HepG2 (cell line): ENCODE results near the gene WBP1. TPM values are rescaled to one million over a fixed set of nuclear protein-coding genes. Genes with fewer than 3 reads are reported as not detected.
A peak's percentile ranks its signal among the peaks of the same experiment; 100 is the strongest.

Experiments
- ARNT ChIP-seq: fragments of 450-650 bp; IDR thresholded peaks from 2 replicates; pipeline ENCODE4 v1.6.1; 2017
- DPF2 ChIP-seq: sonication (generic); formaldehyde crosslinking; IDR thresholded peaks from 2 replicates; pipeline ENCODE4 v1.4.0; 2020; ENCODE audit warnings: mild to moderate bottlenecking, low read depth, missing genetic modification reagents, borderline replicate concordance
- ISX ChIP-seq: sonication (generic); formaldehyde crosslinking; conservative IDR thresholded peaks from 2 replicates; pipeline ENCODE4 v1.5.0; 2020; ENCODE audit warnings: missing genetic modification reagents
- MLLT10 ChIP-seq: sonication (generic); formaldehyde crosslinking; IDR thresholded peaks from 2 replicates; pipeline ENCODE4 v1.4.0; 2020; ENCODE audit warnings: missing genetic modification reagents
- RXRA ChIP-seq: sonication (generic); formaldehyde crosslinking; IDR thresholded peaks from 2 replicates; pipeline ENCODE4 v1.5.1; 2020; ENCODE audit warnings: missing genetic modification reagents
- TEF ChIP-seq: sonication (generic); formaldehyde crosslinking; IDR thresholded peaks from 2 replicates; pipeline ENCODE4 v1.5.0; 2020; ENCODE audit warnings: missing genetic modification reagents
- ZNF615 ChIP-seq: sonication (generic); formaldehyde crosslinking; IDR thresholded peaks from 2 replicates; pipeline ENCODE4 v1.5.0; 2020; ENCODE audit warnings: mild to moderate bottlenecking, missing genetic modification reagents, borderline replicate concordance
- polyA plus RNA-seq, 8 experiments: library from polyadenylated mRNA; depleted of rRNA in 3 of 8; stranded (reverse) in 7 of 8; unstranded in 1 of 8; fragments of >200 nt; fragmentation: Illumina TruSeq in 4 of 8; extraction: Trizol in 4 of 8; gene quantifications; 2 replicates each; pipeline versions ENCODE4 v1.2.1 to v1.2.3, GENCODE V29; 2011 to 2016; ENCODE audit warnings: low read depth in 4 of 8, missing spikeins in 1 of 8, mixed read lengths in 1 of 8; ENCODE audit not compliant: insufficient read depth in 1 of 8
- total RNA-seq, 5 experiments: library from RNA; depleted of rRNA; stranded (reverse); fragments of >200 nt; fragmentation: Illumina TruSeq; extraction: Trizol; gene quantifications; 2 replicates each; pipeline ENCODE4 v1.2.3, GENCODE V29; 2016; ENCODE audit warnings: low read depth in 1 of 5
- TF ChIP-seq, protein P1 (sequence below): sonication (generic); formaldehyde crosslinking; IDR thresholded peaks from 2 replicates; pipeline ENCODE4 v1.4.0; 2020; ENCODE audit warnings: missing genetic modification reagents
- TF ChIP-seq, protein P2 (sequence below): sonication (generic); formaldehyde crosslinking; IDR thresholded peaks from 2 replicates; pipeline ENCODE4 v1.4.0; 2020; ENCODE audit warnings: missing genetic modification reagents, borderline replicate concordance
- TF ChIP-seq, protein P3 (sequence below): sonication (generic); formaldehyde crosslinking; IDR thresholded peaks from one replicate; pipeline ENCODE4 v1.5.1; 2020; ENCODE audit warnings: mild to moderate bottlenecking, missing genetic modification reagents; ENCODE audit errors: not compliant biosample characterization

WBP1 gene
- total and polyA plus RNA-seq, 2 of the 13 experiments (the other 11 are each of a cell fraction or from before 2014, with no cell fraction given), result 38.8 to 85.7 TPM

DNA sequence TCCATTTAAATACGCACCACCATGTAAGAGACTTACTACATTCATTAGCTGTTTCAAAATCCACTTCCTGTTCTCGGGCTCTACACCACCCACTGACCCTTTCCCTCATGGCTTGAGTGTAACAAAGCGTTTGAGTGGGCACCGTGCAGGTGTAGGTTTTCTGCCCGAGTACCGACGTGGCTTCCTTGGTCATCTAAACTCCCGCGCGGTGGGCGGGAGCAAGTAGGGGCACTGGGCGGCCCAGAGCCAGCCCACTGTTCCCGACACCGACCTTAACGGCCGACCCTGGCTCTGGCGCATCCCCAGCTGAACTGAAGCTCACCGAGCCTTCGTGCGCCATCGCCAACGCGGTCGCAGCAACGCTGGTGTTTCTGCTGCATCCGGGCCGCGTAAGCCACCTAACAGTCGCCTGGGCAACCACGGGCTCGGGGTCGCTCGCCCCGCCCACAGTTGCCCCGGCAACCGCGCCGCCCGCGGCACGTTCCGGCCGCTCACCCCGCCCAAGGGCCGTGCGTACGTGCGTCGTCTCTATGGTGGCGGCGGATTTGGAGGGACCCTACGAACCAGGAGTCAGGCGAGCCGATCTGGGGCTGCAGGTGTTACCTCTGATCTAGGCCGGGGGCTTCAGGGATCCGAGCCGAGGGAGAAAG lies 36.9 kb upstream of the WBP1 start, which contains the start of the genes C2orf81 and WDR54 (continued):
- TF ChIP-seq, protein P1, sequence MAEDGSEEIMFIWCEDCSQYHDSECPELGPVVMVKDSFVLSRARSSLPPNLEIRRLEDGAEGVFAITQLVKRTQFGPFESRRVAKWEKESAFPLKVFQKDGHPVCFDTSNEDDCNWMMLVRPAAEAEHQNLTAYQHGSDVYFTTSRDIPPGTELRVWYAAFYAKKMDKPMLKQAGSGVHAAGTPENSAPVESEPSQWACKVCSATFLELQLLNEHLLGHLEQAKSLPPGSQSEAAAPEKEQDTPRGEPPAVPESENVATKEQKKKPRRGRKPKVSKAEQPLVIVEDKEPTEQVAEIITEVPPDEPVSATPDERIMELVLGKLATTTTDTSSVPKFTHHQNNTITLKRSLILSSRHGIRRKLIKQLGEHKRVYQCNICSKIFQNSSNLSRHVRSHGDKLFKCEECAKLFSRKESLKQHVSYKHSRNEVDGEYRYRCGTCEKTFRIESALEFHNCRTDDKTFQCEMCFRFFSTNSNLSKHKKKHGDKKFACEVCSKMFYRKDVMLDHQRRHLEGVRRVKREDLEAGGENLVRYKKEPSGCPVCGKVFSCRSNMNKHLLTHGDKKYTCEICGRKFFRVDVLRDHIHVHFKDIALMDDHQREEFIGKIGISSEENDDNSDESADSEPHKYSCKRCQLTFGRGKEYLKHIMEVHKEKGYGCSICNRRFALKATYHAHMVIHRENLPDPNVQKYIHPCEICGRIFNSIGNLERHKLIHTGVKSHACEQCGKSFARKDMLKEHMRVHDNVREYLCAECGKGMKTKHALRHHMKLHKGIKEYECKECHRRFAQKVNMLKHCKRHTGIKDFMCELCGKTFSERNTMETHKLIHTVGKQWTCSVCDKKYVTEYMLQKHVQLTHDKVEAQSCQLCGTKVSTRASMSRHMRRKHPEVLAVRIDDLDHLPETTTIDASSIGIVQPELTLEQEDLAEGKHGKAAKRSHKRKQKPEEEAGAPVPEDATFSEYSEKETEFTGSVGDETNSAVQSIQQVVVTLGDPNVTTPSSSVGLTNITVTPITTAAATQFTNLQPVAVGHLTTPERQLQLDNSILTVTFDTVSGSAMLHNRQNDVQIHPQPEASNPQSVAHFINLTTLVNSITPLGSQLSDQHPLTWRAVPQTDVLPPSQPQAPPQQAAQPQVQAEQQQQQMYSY (CRISPR knock-in tag), result no peak
- TF ChIP-seq ZNF615 (CRISPR knock-in tag) (0 out of 2 replicates have a peak, but pooled peaks have one; percentile 32), ARNT (no peak), DPF2 (no peak), TEF (CRISPR knock-in tag) (no peak), MLLT10 (no peak), ISX (CRISPR knock-in tag) (no peak), RXRA (CRISPR knock-in tag) (peak; percentile 77)
- TF ChIP-seq, protein P2, sequence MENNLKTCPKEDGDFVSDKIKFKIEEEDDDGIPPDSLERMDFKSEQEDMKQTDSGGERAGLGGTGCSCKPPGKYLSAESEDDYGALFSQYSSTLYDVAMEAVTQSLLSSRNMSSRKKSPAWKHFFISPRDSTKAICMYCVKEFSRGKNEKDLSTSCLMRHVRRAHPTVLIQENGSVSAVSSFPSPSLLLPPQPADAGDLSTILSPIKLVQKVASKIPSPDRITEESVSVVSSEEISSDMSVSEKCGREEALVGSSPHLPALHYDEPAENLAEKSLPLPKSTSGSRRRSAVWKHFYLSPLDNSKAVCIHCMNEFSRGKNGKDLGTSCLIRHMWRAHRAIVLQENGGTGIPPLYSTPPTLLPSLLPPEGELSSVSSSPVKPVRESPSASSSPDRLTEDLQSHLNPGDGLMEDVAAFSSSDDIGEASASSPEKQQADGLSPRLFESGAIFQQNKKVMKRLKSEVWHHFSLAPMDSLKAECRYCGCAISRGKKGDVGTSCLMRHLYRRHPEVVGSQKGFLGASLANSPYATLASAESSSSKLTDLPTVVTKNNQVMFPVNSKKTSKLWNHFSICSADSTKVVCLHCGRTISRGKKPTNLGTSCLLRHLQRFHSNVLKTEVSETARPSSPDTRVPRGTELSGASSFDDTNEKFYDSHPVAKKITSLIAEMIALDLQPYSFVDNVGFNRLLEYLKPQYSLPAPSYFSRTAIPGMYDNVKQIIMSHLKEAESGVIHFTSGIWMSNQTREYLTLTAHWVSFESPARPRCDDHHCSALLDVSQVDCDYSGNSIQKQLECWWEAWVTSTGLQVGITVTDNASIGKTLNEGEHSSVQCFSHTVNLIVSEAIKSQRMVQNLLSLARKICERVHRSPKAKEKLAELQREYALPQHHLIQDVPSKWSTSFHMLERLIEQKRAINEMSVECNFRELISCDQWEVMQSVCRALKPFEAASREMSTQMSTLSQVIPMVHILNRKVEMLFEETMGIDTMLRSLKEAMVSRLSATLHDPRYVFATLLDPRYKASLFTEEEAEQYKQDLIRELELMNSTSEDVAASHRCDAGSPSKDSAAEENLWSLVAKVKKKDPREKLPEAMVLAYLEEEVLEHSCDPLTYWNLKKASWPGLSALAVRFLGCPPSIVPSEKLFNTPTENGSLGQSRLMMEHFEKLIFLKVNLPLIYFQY (CRISPR knock-in tag), result 0 out of 2 replicates have a peak, but pooled peaks have one; percentile 20
- TF ChIP-seq, protein P3, sequence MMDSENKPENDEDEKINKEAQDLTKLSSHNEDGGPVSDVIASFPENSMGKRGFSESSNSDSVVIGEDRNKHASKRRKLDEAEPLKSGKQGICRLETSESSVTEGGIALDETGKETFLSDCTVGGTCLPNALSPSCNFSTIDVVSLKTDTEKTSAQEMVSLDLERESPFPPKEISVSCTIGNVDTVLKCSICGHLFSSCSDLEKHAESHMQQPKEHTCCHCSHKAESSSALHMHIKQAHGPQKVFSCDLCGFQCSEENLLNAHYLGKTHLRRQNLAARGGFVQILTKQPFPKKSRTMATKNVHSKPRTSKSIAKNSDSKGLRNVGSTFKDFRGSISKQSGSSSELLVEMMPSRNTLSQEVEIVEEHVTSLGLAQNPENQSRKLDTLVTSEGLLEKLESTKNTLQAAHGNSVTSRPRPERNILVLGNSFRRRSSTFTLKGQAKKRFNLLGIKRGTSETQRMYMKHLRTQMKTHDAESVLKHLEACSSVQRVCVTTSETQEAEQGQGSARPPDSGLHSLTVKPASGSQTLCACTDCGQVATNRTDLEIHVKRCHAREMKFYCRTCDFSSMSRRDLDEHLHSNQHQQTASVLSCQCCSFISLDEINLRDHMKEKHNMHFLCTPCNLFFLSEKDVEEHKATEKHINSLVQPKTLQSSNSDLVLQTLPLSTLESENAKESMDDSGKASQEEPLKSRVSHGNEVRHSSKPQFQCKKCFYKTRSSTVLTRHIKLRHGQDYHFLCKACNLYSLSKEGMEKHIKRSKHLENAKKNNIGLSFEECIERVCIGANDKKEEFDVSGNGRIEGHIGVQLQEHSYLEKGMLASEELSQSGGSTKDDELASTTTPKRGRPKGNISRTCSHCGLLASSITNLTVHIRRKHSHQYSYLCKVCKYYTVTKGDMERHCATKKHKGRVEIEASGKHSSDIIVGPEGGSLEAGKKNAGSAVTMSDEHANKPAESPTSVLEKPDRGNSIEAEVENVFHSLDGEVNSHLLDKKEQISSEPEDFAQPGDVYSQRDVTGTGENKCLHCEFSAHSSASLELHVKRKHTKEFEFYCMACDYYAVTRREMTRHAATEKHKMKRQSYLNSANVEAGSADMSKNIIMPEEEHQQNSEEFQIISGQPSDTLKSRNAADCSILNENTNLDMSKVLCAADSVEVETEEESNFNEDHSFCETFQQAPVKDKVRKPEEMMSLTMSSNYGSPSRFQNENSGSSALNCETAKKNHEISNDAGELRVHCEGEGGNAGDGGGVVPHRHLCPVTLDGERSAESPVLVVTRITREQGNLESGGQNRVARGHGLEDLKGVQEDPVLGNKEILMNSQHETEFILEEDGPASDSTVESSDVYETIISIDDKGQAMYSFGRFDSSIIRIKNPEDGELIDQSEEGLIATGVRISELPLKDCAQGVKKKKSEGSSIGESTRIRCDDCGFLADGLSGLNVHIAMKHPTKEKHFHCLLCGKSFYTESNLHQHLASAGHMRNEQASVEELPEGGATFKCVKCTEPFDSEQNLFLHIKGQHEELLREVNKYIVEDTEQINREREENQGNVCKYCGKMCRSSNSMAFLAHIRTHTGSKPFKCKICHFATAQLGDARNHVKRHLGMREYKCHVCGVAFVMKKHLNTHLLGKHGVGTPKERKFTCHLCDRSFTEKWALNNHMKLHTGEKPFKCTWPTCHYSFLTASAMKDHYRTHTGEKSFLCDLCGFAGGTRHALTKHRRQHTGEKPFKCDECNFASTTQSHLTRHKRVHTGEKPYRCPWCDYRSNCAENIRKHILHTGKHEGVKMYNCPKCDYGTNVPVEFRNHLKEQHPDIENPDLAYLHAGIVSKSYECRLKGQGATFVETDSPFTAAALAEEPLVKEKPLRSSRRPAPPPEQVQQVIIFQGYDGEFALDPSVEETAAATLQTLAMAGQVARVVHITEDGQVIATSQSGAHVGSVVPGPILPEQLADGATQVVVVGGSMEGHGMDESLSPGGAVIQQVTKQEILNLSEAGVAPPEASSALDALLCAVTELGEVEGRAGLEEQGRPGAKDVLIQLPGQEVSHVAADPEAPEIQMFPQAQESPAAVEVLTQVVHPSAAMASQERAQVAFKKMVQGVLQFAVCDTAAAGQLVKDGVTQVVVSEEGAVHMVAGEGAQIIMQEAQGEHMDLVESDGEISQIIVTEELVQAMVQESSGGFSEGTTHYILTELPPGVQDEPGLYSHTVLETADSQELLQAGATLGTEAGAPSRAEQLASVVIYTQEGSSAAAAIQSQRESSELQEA (CRISPR knock-in tag), result peak; percentile 87
